HG03521 (cell line): ENCODE results near the gene CXXC4.

ENCODE experiments used
- ATAC-seq: cut with Tn5 transposase; IDR thresholded peaks from one replicate; pipeline ENCODE4 v1.9.1; 2021; ENCODE audit warnings: mild to moderate bottlenecking, moderate library complexity; ENCODE audit not compliant: unreplicated experiment

Gene CXXC4

DNA sequence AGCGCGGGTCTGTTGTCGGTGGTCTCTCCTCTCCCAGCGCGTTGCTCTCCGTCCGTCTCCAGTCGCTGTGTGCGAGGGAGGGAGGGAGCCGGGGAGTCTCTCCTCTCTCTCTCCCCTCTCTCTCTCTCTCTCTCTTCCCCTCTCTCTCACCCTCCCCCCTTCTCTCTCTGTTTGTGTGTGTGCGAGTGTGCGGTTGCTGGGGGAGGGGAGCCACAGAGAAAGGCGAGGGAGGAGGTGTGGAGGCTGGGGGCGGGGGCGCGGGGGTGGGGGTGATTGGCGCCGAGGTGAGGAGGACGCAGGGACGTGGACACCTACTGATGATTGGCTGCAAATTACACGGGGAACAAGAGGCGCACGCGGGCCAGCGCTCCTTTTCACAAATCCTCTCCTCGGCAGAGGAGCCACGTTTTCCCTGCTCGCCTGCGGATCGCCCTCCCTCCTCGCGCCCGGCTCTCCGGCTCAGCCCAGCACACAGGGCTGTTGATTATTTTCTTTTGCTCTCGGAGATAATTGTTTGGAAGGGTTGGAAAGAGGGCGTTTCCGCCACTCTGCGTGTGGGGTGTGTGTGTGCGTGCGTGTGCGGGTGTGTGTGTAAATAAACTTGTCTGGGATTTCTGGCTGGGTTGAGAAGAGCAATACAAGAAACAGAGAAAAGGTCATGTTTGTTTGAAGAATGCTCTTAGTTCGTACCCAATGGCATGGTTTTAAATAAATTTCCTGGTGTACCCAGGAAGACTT lies at the start of gene CXXC4:
CXXC4 (minus strand) TSS at position 73 of the 738 bp plus-strand sequence. CDS start 3,092 bp downstream, outside the sequence.
- no peak for ATAC-seq

DNA sequence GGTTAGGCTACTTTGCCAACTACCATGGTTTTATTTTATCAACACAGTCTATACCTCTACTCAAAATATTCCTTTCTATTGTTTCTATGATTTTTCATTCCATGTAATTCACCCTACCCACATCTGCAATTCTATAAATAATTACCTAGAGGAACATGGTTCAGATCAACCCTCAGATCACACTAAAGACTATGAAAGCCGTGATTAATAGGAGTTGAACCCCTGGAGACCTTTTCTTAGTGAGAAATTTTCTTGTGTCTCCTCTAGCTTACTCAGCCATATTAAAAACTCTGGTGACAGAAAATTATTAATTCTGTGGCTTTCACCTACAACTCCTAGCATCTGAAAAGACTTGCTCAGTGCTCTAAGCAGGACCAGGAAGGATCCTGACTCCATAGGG lies 38.5 kb upstream of the CXXC4 start:
- no peak for ATAC-seq

- no peak for ATAC-seq
Observed at GRCh38 chr4:104532677-104533076, 38.0 kb upstream of the CXXC4 start.

- no peak for ATAC-seq
Observed at GRCh38 chr4:104531390-104531789, 36.7 kb upstream of the CXXC4 start.

DNA sequence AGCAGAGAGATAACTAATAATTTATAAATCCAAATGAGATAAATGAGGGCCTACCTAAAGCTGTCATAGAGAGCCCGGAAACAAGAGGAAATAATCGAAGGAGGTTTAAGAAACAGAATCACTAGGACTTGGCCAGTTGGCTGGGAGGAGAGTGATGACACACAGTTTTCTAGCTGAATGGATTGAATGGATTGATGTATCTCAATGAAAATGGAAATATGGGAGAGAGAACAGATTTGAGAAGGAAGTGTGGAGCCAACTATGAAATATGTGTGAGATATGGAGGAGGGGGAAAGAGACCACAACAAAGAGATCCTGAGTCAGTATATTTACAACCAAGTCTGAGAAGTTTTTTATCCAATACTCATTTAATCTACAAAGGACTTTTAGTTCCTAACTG lies 35.7 kb upstream of the CXXC4 start:
- ATAC-seq, result no peak

GRCh38 chr4:104524591-104524990 lies 29.9 kb upstream of the CXXC4 start:
- no peak for ATAC-seq

GRCh38 chr4:104524026-104524425 lies 29.3 kb upstream of the CXXC4 start:
- ATAC-seq, result no peak

DNA sequence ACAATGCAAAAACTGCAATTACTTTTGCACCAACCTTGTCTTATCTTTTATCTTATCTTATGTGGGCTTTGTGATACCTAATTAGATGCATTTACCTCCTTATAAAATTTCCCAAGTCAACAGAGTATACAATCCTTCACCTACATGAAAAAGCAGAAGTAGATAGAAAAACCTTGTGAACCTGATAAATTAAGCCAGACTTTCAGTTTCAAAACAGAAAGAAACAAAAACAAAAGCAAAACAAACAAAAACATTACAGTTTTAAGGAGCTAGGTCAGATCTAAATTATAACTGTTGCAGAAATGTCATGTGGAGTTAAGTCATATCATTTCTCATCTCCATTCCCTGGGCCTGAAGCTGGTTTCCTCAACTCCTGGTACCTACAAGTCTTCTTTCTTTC lies 24.9 kb upstream of the CXXC4 start:
- ATAC-seq, result peak; percentile 92

DNA sequence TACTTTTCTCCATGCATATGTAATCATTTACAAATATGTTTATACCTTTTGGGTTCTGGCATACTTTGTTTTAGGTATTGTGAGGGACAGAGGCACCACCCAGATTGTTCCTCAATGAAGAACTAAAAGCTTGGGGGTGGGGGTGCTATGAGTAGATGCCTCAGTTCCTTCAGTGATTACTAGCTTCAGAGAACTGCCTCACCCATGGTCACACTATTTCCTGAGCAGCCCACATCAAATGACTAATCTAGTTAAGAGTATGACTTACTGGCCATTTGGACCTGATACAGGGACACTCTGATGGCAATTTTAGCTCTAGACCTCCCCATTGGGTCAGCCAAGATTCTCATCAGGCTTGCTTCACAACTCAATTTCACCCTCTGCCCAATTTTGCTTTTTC lies 22.2 kb upstream of the CXXC4 start:
- no peak for ATAC-seq

DNA sequence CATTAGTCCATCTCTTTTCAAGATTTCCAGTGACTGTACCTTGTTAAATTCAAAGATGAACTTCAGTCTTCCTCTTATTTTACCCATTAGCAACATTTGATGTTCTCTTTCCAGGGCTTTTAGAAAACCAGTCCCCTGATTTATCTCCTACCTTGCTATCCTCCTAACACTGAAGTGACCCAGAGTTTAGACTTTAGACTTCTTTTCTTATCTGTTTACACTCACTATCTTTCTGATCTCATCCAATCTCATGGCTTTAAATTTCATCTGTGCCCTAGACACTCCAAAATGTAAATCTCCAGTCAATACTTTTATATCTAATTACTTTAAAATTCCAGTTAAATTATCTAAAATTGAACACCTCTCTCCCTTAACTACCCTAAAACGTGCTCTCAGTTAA lies 13.5 kb upstream of the CXXC4 start:
- ATAC-seq, result no peak

- ATAC-seq, result no peak
Observed at GRCh38 chr4:104507112-104507511, 12.4 kb upstream of the CXXC4 start.

DNA sequence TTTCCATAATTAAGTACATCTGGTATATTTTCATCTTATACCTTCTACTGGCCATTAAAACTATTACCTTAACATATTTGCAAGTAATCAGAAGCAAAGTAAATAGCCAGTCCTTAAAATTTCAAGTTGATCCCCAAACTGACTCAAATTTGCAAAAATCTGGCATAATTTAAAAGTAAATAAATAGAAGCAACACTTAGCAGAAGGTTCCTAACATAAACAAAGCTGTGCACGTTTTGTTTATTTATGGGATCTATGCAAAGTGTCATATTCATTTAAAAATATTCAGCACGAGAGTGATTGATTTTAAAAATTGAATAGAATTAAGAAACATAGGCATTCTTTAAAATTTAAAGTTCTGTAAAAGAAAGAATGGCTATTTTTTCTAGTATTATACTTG lies 9.8 kb upstream of the CXXC4 start:
- ATAC-seq, result no peak

DNA sequence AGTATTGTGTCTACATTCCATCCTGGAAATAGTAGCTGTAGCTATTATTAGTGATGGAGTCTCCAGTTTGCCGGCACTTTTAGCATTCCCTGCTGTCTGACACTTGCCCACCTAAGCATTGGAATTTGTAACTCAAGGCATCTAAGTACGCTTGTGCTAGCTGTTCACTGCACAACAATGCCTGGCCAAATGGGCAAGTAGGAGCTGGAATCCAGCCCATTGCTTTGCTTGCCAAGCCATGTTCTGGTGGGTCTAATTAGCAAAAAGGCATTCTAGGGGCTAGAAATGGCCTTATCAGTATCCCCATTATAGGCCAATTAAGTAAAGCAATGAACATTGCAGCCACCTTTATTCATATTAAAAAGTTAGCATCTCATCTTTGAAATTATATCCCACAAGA lies 7.8 kb upstream of the CXXC4 start:
- ATAC-seq, result no peak

DNA sequence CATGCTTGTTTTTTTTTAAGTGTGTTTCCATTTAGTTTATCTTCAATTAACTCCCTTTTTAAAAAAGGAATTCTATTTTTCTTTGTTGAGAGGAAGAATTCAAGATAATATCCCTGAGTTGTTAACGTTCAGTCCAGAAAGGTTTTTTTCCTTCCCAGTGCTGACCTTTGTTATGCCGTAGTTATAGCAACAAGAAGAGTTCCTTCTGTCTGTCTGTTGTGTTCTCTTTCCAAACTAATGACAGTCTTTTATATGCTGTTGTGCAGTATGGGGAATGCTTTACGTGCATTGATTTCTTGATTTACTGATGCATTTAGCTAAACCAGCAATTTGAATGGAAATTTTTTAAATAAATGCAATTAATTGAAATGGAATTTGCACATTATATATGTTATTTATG lies 6.6 kb upstream of the CXXC4 start:
- no peak for ATAC-seq

DNA sequence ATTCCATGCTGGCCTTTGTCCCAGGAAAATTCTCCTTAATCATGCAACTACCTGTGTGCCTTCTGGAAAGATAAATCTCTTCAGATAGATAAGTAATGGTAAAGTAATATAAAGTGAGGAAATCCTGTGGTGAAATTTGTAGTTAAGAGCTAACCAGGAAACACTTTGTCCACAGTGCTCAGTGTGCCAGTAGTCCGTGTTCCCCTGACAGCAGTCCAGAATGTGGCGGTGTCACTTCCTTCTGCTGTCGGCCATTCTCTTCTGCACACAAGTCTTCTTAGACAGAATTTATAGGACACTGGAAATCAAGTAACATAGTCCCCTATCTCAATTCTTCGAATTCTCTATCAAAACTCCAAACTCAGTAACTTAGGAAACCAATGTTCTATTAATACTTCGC lies 5.7 kb upstream of the CXXC4 start:
- ATAC-seq, result peak; percentile 46

DNA sequence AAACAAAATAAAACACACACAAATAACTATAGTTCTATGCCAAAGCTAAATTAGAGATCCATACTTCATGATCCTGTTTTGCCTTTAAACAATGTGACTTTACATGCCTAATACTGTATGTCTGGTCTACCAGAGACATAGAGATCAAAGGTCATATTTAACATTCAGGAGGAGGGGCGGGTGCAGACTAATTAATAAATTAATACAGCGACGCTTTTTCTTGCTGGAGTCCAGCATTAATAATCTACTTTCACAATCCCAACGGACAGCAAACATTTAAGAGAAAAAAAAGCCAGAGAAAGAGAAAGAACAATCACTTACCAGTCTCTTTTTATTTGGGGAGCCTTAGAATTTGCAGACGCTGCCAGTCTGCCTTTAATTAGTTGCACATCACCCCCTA lies 509 bp downstream of the CXXC4 start:
- no peak for ATAC-seq

DNA sequence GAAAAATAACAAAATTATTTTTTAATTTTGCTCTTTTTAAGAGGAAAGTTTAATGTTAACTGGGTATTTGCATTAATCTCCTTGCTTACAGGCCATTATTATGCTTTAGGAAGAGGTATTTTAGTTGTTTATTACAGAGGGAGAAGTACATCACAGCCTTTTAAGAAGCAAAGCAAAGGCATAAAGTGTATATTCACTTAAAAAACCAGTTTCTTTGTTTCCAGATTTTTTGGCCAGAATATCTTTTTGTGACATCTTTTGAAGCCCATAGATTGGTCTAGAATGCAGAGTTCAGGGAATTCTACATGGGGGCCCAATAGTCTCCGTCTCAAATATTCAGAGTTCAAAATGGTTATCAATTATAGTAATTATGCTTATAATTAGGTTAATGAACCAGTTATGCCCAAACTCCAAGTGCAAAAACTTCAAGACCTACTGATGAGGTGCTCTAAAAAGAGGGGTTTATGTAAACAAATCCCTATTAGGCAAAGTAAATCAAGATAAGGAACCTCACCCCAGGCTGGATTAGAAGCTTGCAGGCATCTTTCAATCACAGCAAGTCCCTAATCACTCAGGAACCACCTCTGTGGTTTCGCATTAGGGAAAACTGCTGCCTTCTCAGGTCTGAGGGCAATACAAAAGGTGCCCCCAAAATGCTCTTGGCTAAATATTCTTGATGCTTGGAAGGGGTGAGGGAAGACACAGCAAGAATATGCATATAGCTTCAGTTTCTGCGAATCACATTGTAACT lies 1.4 kb downstream of the CXXC4 start:
- no peak for ATAC-seq

GRCh38 chr4:104492183-104492771 lies 2.4 kb downstream of the CXXC4 start:
- ATAC-seq, result peak; percentile 20

DNA sequence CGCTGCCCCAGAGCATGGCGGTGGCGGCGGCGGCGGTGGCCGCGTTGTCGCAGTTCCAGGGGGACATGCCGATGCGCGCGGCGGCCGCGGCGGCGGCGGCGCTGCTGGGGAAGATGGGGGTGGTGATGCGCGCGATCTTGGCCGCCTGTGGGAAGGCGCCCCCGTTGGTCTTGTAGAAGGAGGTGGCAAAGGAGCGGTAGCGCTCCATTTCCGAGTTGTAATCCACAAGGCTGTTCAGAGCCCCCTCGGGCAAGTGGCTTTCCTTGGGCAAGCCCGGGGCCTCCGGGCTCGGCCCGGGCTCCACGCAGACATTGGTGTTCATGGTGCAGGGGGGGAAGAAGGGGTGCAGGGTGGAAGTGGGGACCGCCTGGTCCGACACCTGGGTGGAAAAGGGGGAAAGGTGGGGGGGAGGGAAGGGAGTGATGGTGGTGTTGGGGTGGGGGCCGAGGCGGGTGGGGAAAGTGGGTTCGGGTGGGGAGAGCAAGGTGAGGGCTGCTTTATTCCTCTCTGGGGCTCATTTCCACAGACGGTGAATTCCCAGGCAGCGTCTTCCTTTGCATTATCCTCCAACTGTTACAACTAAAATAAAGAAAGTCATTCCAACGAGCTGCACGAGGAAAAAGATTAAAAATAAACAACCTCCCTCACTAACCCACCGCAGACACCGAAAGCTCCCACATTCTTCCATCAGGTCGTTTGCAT lies 3.1 kb downstream of the CXXC4 start:
- peak; percentile 38 for ATAC-seq

GRCh38 chr4:104490770-104491480 lies 3.8 kb downstream of the CXXC4 start:
- peak; percentile 31 for ATAC-seq
